A673 (cell line): ENCODE data around the gene NKD2.

Experiments
- CTCF ChIP-seq: fragments of 300-800, 200-600 bp; sonication (generic); conservative IDR thresholded peaks from 2 replicates; pipeline ENCODE4 v1.5.1; 2017; ENCODE audit warnings: low read depth, mild to moderate bottlenecking, antibody characterized with exemption, low read length, moderate library complexity, mixed read lengths
- EZH2 ChIP-seq: fragments of 200-600 bp; sonication (generic); IDR thresholded peaks from 2 replicates; pipeline ENCODE4 v1.6.1; 2017; ENCODE audit warnings: borderline replicate concordance, low read depth, mild to moderate bottlenecking, mixed read lengths, antibody characterized with exemption, low read length; ENCODE audit not compliant: poor library complexity, severe bottlenecking

GRCh38 chr5:963673-964531, 44.7 kb upstream of the NKD2 start:
- TF ChIP-seq CTCF (no peak), EZH2 (no peak)
